HUDEP-2 (cell line): ENCODE results near the gene OIP5.
A peak's percentile ranks its signal among the peaks of the same experiment; 100 is the strongest.
"Not testable (repeated sequence)": the region's sequence is repeated elsewhere in the genome, so short reads cannot be mapped to it uniquely, and the experiment has no call there.

Experiments used
- DNase-seq, 76 experiments: peaks; one replicate each; lab custom pipeline; 2025; ENCODE audit not compliant: unreplicated experiment in 76 of 76; lab: John Stamatoyannopoulos, UW

The OIP5 gene

GRCh38 chr15:41304149-41304770 lies 28.1 kb downstream of the OIP5 start:
- peak in 2 of 76 experiments; percentile 13 to 19 for DNase-seq

- no peak for DNase-seq
Measured at GRCh38 chr15:41301587-41301986, 30.8 kb downstream of the OIP5 start.

- DNase-seq: not testable (repeated sequence)
Measured at GRCh38 chr15:41301139-41301538, 31.3 kb downstream of the OIP5 start.

- no peak for DNase-seq
Measured at GRCh38 chr15:41292521-41292920, 39.9 kb downstream of the OIP5 start.

- no peak for DNase-seq
Measured at GRCh38 chr15:41291065-41291631, 41.2 kb downstream of the OIP5 start.

- no peak for DNase-seq
Measured at GRCh38 chr15:41289953-41290352, 42.4 kb downstream of the OIP5 start.

- no peak for DNase-seq
Measured at GRCh38 chr15:41288464-41288863, 43.9 kb downstream of the OIP5 start.

- DNase-seq: no peak
Measured at GRCh38 chr15:41286665-41287333, 45.6 kb downstream of the OIP5 start.

GRCh38 chr15:41285285-41285684 lies 47.1 kb downstream of the OIP5 start:
- DNase-seq: no peak

- peak in 12 of 76 experiments; percentile 3 to 52 (median 28) for DNase-seq
Measured at GRCh38 chr15:41284427-41285177, 47.8 kb downstream of the OIP5 start.

GRCh38 chr15:41283653-41284426 lies 48.6 kb downstream of the OIP5 start:
- DNase-seq: peak; percentile 35 to 98 (median 95)

- DNase-seq: not testable (repeated sequence)
Measured at GRCh38 chr15:41282980-41283652, 49.3 kb downstream of the OIP5 start.

GRCh38 chr15:41282436-41282835 lies 50.0 kb downstream of the OIP5 start:
- not testable (repeated sequence) for DNase-seq

- no peak for DNase-seq
Measured at GRCh38 chr15:41281236-41281635, 51.2 kb downstream of the OIP5 start.

- no peak for DNase-seq
Measured at GRCh38 chr15:41279535-41280283, 52.7 kb downstream of the OIP5 start.

- no peak for DNase-seq
Measured at GRCh38 chr15:41278319-41278718, 54.1 kb downstream of the OIP5 start.

- peak in 1 of 76 experiments; percentile 2 for DNase-seq
Measured at GRCh38 chr15:41276831-41277230, 55.6 kb downstream of the OIP5 start.

- DNase-seq: no peak
Measured at GRCh38 chr15:41269887-41270286, 62.5 kb downstream of the OIP5 start.

GRCh38 chr15:41263891-41264351 lies 68.5 kb downstream of the OIP5 start:
- DNase-seq: no peak
